Endothelial cell (in vitro differentiated cells): ENCODE data around the gene SMARCE1. TPM values are rescaled to one million over a fixed set of nuclear protein-coding genes. Genes with fewer than 3 reads are reported as not detected.

Source experiments
- DNase-seq: peaks from one replicate; pipeline ENCODE4 v3.0.0; 2021; ENCODE audit warnings: low spot score
- H3K27ac Mint-ChIP-seq: one replicate; pipeline ENCODE4 v1.8.0; 2021; ENCODE audit warnings: mixed read lengths, inconsistent platforms; ENCODE audit not compliant: unreplicated experiment
- H3K27me3 Mint-ChIP-seq: one replicate; pipeline ENCODE4 v1.8.0; 2021; ENCODE audit warnings: mild to moderate bottlenecking, moderate library complexity, mixed read lengths, inconsistent platforms; ENCODE audit not compliant: unreplicated experiment
- H3K36me3 Mint-ChIP-seq: one replicate; pipeline ENCODE4 v1.8.0; 2021; ENCODE audit warnings: mild to moderate bottlenecking, low read depth, mixed read lengths, inconsistent platforms; ENCODE audit not compliant: unreplicated experiment
- H3K4me1 Mint-ChIP-seq: one replicate; pipeline ENCODE4 v1.8.0; 2021; ENCODE audit warnings: mild to moderate bottlenecking, mixed read lengths, inconsistent platforms; ENCODE audit not compliant: unreplicated experiment
- H3K4me3 Mint-ChIP-seq: one replicate; pipeline ENCODE4 v1.8.0; 2021; ENCODE audit warnings: mild to moderate bottlenecking, mixed read lengths, inconsistent platforms; ENCODE audit not compliant: unreplicated experiment
- H3K9me3 Mint-ChIP-seq: one replicate; pipeline ENCODE4 v1.8.0; 2021; ENCODE audit warnings: mixed read lengths, inconsistent platforms; ENCODE audit not compliant: unreplicated experiment
- total RNA-seq: library from RNA; stranded (reverse); fragmentation: NEBNext Ultra II Directional; extraction: Animal tissue kit (Norgen Biotek cat#: 25700); gene quantifications from one replicate; pipeline ENCODE4 v1.2.1, GENCODE V29; 2021; ENCODE audit not compliant: unreplicated experiment
- TF ChIP-seq, protein P1 (sequence below): fragments of 200-600 bp; sonication (generic); IDR thresholded peaks from one replicate; pipeline ENCODE4 v1.5.0; 2021; ENCODE audit warnings: antibody characterized with exemption; ENCODE audit not compliant: unreplicated experiment

SMARCE1 gene
- total RNA-seq, 1 donor from 2014 or later: 138 TPM

DNA sequence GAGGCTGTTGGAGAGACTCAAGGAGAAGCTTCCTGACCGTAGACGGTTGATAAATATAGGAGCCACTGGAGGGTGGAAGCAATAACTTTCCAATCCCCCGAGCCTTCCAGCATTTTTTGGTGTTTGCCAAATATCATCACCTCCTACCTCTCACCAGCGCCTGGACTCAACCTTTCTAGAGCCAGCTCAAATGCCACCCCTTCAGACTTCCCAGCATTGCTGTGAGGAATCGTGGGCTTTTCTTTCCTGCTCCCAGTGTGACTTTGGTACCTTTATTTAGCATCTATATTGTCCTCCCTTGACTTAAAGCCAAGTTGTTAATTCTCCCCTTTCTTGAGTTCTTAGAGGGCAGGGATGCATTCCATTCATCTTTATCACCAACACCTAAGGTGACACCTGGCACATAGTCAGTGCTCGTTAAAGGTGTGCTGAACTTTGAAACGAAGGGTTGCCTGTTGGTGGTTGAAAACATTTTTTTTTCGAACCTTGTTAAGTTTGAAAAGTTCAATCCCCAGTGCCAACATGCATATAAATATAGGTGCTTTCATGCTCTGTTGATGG lies 47.1 kb downstream of the SMARCE1 start:
- Mint-ChIP-seq H3K36me3 (no peaks in the 10 kb centered on the region), H3K9me3 (no peaks in the 10 kb centered on the region), H3K27ac (no peak overlapping the region), H3K4me1 (peaks cover 6% of the 10 kb centered on the region), H3K4me3 (no peak overlapping the region), H3K27me3 (no peaks in the 10 kb centered on the region)
- TF ChIP-seq, protein P1, sequence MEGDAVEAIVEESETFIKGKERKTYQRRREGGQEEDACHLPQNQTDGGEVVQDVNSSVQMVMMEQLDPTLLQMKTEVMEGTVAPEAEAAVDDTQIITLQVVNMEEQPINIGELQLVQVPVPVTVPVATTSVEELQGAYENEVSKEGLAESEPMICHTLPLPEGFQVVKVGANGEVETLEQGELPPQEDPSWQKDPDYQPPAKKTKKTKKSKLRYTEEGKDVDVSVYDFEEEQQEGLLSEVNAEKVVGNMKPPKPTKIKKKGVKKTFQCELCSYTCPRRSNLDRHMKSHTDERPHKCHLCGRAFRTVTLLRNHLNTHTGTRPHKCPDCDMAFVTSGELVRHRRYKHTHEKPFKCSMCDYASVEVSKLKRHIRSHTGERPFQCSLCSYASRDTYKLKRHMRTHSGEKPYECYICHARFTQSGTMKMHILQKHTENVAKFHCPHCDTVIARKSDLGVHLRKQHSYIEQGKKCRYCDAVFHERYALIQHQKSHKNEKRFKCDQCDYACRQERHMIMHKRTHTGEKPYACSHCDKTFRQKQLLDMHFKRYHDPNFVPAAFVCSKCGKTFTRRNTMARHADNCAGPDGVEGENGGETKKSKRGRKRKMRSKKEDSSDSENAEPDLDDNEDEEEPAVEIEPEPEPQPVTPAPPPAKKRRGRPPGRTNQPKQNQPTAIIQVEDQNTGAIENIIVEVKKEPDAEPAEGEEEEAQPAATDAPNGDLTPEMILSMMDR: no peak
- no peak for DNase-seq

DNA sequence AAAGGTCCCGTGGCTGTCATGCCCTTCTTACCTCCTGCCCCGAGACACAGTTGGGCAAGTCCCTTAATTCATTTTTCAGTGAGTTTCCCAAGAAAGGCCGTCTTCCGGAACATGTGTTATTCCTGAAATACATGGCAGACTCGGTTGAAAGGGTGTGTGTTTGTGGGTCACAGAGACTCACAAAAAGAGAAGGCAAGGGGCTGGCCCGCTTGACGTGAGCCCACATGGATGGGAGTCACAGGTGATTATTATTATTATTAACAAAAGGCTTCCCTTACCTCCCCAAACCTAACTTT lies 48.2 kb downstream of the SMARCE1 start:
- DNase-seq: no peak
- no peaks in the 10 kb centered on the region for H3K9me3 Mint-ChIP-seq
- no peak overlapping the region for H3K4me3 Mint-ChIP-seq
- no peak overlapping the region for H3K27ac Mint-ChIP-seq
- H3K4me1 Mint-ChIP-seq: peaks cover 6% of the 10 kb centered on the region
- no peaks in the 10 kb centered on the region for H3K27me3 Mint-ChIP-seq
- H3K36me3 Mint-ChIP-seq: no peaks in the 10 kb centered on the region
- TF ChIP-seq, protein P1: no peak

DNA sequence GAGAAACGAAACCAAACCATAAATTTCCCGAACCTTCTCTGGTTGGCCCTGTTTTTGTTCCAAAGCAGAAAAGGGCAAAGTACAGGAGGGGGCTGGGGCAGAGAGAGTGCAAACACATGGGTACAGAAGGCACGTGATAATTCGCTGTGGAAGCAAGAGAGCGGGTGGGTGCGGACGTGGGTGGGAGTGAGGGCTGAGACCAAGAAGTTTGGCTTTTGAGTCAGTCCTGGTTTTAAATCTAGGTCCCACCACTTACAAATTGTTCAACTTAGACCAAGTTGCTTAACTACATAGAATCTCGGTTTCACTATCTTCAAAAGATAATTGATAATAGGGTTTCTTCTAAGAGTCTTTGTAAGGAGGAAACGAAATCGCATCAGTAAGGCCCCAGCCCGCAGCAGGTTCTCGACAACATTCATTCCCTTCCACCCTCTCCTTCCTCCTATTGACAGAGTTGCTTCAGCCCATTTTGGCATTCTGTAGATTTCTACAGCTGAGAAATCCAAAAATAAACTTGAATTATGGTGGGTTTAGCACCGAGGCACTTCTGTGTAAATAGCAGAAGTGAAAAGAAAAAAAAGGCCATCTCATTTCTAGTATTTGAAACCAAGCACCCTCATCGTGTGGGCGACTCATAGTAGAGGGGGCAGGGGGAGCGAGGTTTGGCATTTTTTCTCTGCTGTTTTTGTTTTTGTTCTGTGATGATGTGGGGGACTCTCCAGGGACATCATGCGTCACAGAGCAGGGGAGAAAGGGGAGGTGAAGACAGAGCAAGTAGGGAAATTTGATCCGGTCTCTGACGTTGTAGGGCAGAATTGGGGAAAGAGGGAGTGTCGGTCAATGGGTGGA lies 48.8 kb downstream of the SMARCE1 start:
- H3K27me3 Mint-ChIP-seq: no peaks in the 10 kb centered on the region
- no peak for DNase-seq
- no peak overlapping the region for H3K27ac Mint-ChIP-seq
- peaks cover 6% of the 10 kb centered on the region for H3K4me1 Mint-ChIP-seq
- H3K4me3 Mint-ChIP-seq: no peak overlapping the region
- H3K9me3 Mint-ChIP-seq: no peaks in the 10 kb centered on the region
- H3K36me3 Mint-ChIP-seq: no peaks in the 10 kb centered on the region
- TF ChIP-seq, protein P1: no peak

DNA sequence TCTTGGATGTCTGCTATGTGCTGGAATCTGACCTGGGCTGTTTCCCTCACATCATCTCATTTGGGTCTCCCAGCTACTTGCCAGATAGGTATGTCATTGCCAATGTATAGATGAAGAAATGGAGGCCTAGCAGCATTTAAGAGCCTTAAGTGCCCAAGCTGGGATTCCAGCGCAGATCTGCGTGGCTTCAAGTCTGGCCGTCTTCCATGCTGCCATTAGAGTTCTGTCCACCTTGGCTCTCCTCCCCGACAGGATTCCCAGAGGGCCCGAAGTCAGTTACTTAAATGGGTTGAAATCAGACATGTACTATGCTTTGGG lies 49.4 kb downstream of the SMARCE1 start:
- H3K27me3 Mint-ChIP-seq: no peaks in the 10 kb centered on the region
- peaks cover 6% of the 10 kb centered on the region for H3K4me1 Mint-ChIP-seq
- TF ChIP-seq, protein P1: no peak
- no peak overlapping the region for H3K27ac Mint-ChIP-seq
- no peaks in the 10 kb centered on the region for H3K9me3 Mint-ChIP-seq
- no peak overlapping the region for H3K4me3 Mint-ChIP-seq
- no peak for DNase-seq
- H3K36me3 Mint-ChIP-seq: no peaks in the 10 kb centered on the region

DNA sequence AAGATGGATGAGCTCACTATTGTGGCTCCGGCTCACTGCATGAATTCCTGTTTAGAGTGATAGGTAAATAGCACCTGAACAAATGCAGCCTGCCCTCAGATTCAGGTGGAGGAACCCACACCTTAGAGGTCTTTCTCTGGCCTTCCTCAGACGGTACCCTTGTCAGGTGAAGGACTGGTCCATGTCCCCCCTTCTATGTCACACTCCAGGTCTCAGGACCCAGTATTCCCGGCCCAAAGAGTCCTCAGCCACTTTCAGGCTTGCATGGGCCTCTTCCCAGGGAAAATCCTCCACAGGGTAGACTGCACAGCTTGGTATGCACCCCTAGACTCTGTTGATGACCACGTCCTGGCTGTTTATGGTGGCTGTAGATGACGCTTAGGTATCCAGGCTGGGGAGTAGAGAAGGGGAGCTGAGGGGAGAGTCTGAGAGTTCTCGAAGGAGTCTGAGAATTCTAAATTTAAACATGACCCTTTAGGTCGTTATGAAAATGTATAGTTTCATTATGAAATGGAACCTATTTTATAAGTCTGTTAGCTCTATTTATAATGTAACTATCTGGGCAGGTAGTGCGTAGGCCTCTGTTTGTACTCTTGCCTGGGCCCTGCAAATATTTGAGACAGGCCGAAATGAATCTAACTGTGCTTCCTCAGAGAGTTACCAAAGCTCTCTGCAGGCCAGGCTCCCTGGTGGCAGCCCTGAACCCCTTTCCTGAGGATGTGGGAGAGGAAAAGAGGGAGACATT lies 49.9 kb downstream of the SMARCE1 start:
- Mint-ChIP-seq H3K27ac (no peak overlapping the region), H3K4me3 (no peak overlapping the region), H3K4me1 (peaks cover 6% of the 10 kb centered on the region), H3K27me3 (no peaks in the 10 kb centered on the region), H3K36me3 (no peaks in the 10 kb centered on the region), H3K9me3 (no peaks in the 10 kb centered on the region)
- TF ChIP-seq, protein P1: no peak
- DNase-seq: no peak
